Body of pancreas (tissue), 4 donors: ENCODE data around the gene MALT1.

Experiments used
- CTCF ChIP-seq, 7 experiments: fragments of 450-650 bp in 4 of 7; fragments of 200-600 bp in 3 of 7; sonication (generic) in 3 of 7; IDR thresholded peaks; one replicate each; pipeline ENCODE4 v1.5.1; 2016 to 2019; ENCODE audit warnings: antibody characterized with exemption in 7 of 7
- POLR2A ChIP-seq, 3 donors: fragments of 450-650 bp; IDR thresholded peaks; one replicate each; pipeline ENCODE4 v1.6.1; 2016; ENCODE audit warnings: antibody characterized with exemption in 3 of 3, mild to moderate bottlenecking in 2 of 3

GRCh38 chr18:58802959-58803358 lies 131.7 kb downstream of the MALT1 start:
- TF ChIP-seq CTCF (IDR thresholded peaks at IDR 0.05) (no peak), POLR2A (IDR thresholded peaks at IDR 0.05) (no peak)
